SIG-M5 (cell line): Measurements from ENCODE around the gene INKA2.

ENCODE experiments used
- DNase-seq: peaks from one replicate; lab custom pipeline; 2025; lab: John Stamatoyannopoulos, UW

The INKA2 gene

GRCh38 chr1:111732718-111733117, 6.5 kb downstream of the INKA2 start:
- no peak for DNase-seq

GRCh38 chr1:111731956-111732355, 7.2 kb downstream of the INKA2 start:
- DNase-seq: no peak

- DNase-seq: no peak
These were observed 8.5 kb downstream of the INKA2 start for GRCh38 chr1:111730706-111731105.

GRCh38 chr1:111729946-111730681, 9.1 kb downstream of the INKA2 start:
- no peak for DNase-seq

- no peak for DNase-seq
These were observed 9.8 kb downstream of the INKA2 start for GRCh38 chr1:111729271-111729921.

- no peak for DNase-seq
These were observed 12.1 kb downstream of the INKA2 start for GRCh38 chr1:111727056-111727455.

- DNase-seq: no peak
These were observed 14.0 kb downstream of the INKA2 start for GRCh38 chr1:111725192-111725591.

GRCh38 chr1:111723871-111724270, 15.3 kb downstream of the INKA2 start:
- DNase-seq: no peak

GRCh38 chr1:111723091-111723806, 15.9 kb downstream of the INKA2 start:
- DNase-seq: no peak

- DNase-seq: no peak
These were observed 18.0 kb downstream of the INKA2 start for GRCh38 chr1:111720977-111721786.

GRCh38 chr1:111720274-111720976, 18.8 kb downstream of the INKA2 start:
- DNase-seq: no peak

GRCh38 chr1:111719674-111720132, 19.5 kb downstream of the INKA2 start:
- DNase-seq: no peak

GRCh38 chr1:111719135-111719534, 20.1 kb downstream of the INKA2 start:
- DNase-seq: no peak

GRCh38 chr1:111717450-111717849, 21.7 kb downstream of the INKA2 start:
- no peak for DNase-seq

GRCh38 chr1:111716333-111716732, 22.9 kb downstream of the INKA2 start:
- no peak for DNase-seq

- no peak for DNase-seq
These were observed 29.2 kb downstream of the INKA2 start for GRCh38 chr1:111709986-111710385.

- DNase-seq: no peak
These were observed 31.3 kb downstream of the INKA2 start for GRCh38 chr1:111707906-111708305.

GRCh38 chr1:111706921-111707320, 32.3 kb downstream of the INKA2 start:
- DNase-seq: no peak

- DNase-seq: no peak
These were observed 33.4 kb downstream of the INKA2 start for GRCh38 chr1:111705841-111706240.

GRCh38 chr1:111704776-111705175, 34.4 kb downstream of the INKA2 start:
- no peak for DNase-seq

- DNase-seq: no peak
These were observed 35.0 kb downstream of the INKA2 start for GRCh38 chr1:111704240-111704639.
